Neuronal stem cell (in vitro differentiated cells): ENCODE data around the gene PDE4B.

Source experiments
- DNase-seq: peaks from one replicate; pipeline ENCODE4 v3.0.0-alpha.2; 2013; ENCODE audit warnings: low spot score
- H2AFZ ChIP-seq: one replicate; pipeline ENCODE4 v1.6.1; 2013; ENCODE audit warnings: mild to moderate bottlenecking, low read length, inconsistent platforms
- H2AK5ac ChIP-seq: 2 replicates; pipeline ENCODE4 v1.6.1; 2013; ENCODE audit warnings: low read depth, mild to moderate bottlenecking, inconsistent platforms, low read length, moderate library complexity, mixed read lengths
- H2BK120ac ChIP-seq: 2 replicates; pipeline ENCODE4 v1.6.1; 2013; ENCODE audit warnings: low read depth, mild to moderate bottlenecking, inconsistent platforms, low read length, moderate library complexity, mixed read lengths
- H2BK12ac ChIP-seq: one replicate; pipeline ENCODE4 v1.6.1; 2013; ENCODE audit warnings: low read length, inconsistent platforms
- H2BK15ac ChIP-seq: 2 replicates; pipeline ENCODE4 v1.6.1; 2013; ENCODE audit warnings: mild to moderate bottlenecking, low read length, inconsistent platforms, mixed read lengths
- H2BK5ac ChIP-seq: one replicate; pipeline ENCODE4 v1.6.1; 2013; ENCODE audit warnings: inconsistent platforms, mild to moderate bottlenecking, low read length, moderate library complexity
- H3K14ac ChIP-seq: one replicate; pipeline ENCODE4 v1.6.1; 2013; ENCODE audit warnings: low read length, inconsistent platforms
- H3K18ac ChIP-seq: 2 replicates; pipeline ENCODE4 v1.6.1; 2013; ENCODE audit warnings: low read length, inconsistent platforms
- H3K23ac ChIP-seq: 2 replicates; pipeline ENCODE4 v1.6.1; 2013; ENCODE audit warnings: low read depth, mild to moderate bottlenecking, mixed read lengths, low read length, inconsistent platforms; ENCODE audit not compliant: poor library complexity
- H3K27ac ChIP-seq: replicated peaks from 3 replicates; pipeline ENCODE4 v1.5.1; 2013; ENCODE audit warnings: low read length, inconsistent platforms
- H3K27me3 ChIP-seq, 3 experiments: 2 replicates each; pipeline ENCODE4 v1.6.1; 2013; ENCODE audit warnings: low read length in 3 of 3, mild to moderate bottlenecking in 2 of 3, inconsistent platforms in 1 of 3, low read depth in 1 of 3, mixed read lengths in 1 of 3, moderate library complexity in 1 of 3; ENCODE audit not compliant: control insufficient read depth in 3 of 3, insufficient read depth in 3 of 3
- H3K36me3 ChIP-seq, 2 donors: replicated peaks in 1 of 2; 2 replicates each; pipeline ENCODE4 v1.6.1; 2013; ENCODE audit warnings: low read length in 2 of 2; ENCODE audit not compliant: control insufficient read depth in 2 of 2, insufficient read depth in 2 of 2
- H3K4ac ChIP-seq: 2 replicates; pipeline ENCODE4 v1.6.1; 2013; ENCODE audit warnings: inconsistent platforms, mild to moderate bottlenecking, low read length, moderate library complexity
- H3K4me1 ChIP-seq, 2 donors: 1 replicate in 1 of 2; 2 replicates in 1 of 2; pipeline ENCODE4 v1.6.1; 2013; ENCODE audit warnings: low read length in 2 of 2, low read depth in 1 of 2; ENCODE audit not compliant: control insufficient read depth in 2 of 2, insufficient read depth in 1 of 2
- H3K4me2 ChIP-seq: one replicate; pipeline ENCODE4 v1.6.1; 2013; ENCODE audit warnings: mild to moderate bottlenecking, low read length, inconsistent platforms; ENCODE audit not compliant: insufficient read depth, poor library complexity, severe bottlenecking
- H3K4me3 ChIP-seq, 2 donors: 2 replicates each; pipeline ENCODE4 v1.5.1; 2013; ENCODE audit warnings: low read length in 2 of 2, mild to moderate bottlenecking in 2 of 2, inconsistent platforms in 1 of 2, moderate library complexity in 1 of 2
- H3K79me1 ChIP-seq: one replicate; pipeline ENCODE4 v1.6.1; 2013; ENCODE audit warnings: low read depth, mild to moderate bottlenecking, inconsistent platforms, low read length, moderate library complexity
- H3K9ac ChIP-seq: one replicate; pipeline ENCODE4 v1.6.1; 2013; ENCODE audit warnings: mild to moderate bottlenecking, low read depth, low read length, inconsistent platforms; ENCODE audit not compliant: poor library complexity
- H3K9me3 ChIP-seq, 2 donors: replicated peaks in 1 of 2; 2 replicates each; pipeline versions ENCODE3 to v1.6.1; 2013; ENCODE audit warnings: low read length in 2 of 2, mild to moderate bottlenecking in 2 of 2, inconsistent platforms in 1 of 2, low read depth in 1 of 2, mixed read lengths in 1 of 2, moderate library complexity in 1 of 2; ENCODE audit not compliant: control insufficient read depth in 2 of 2, insufficient read depth in 1 of 2
- H4K8ac ChIP-seq: one replicate; pipeline ENCODE4 v1.6.1; 2013; ENCODE audit warnings: low read depth, mild to moderate bottlenecking, inconsistent platforms, low read length, moderate library complexity
- H4K91ac ChIP-seq: one replicate; pipeline ENCODE4 v1.6.1; 2013; ENCODE audit warnings: low read length, low read depth, mild to moderate bottlenecking, inconsistent platforms; ENCODE audit not compliant: poor library complexity
- WGBS, 2 donors: extraction: QIAGEN DNeasy Blood & Tissue Kit; methylation state at CpG; one replicate each; pipeline ENCODE4 v1.1.7; 2013; ENCODE audit warnings: missing lambda C conversion rate in 2 of 2, mixed read lengths in 1 of 2; ENCODE audit not compliant: insufficient read length in 2 of 2, insufficient replicate concordance in 1 of 2; ENCODE audit errors: extremely low coverage in 2 of 2; 5-methylcytosine and 5-hydroxymethylcytosine counted together

The PDE4B gene

GRCh38 chr1:65844821-65845534, 52.3 kb downstream of the PDE4B start:
- no CpG with 5 or more reads among the region's 3 CpGs for WGBS, 2 donors
- DNase-seq: no peak

GRCh38 chr1:65845535-65846060, 52.9 kb downstream of the PDE4B start:
- no peak overlapping the region for H2AK5ac ChIP-seq
- H2BK5ac ChIP-seq: no peak overlapping the region
- H3K27me3 ChIP-seq: no peaks in the 10 kb centered on the region
- H3K4ac ChIP-seq: no peak overlapping the region
- WGBS, 2 donors: no CpG with 5 or more reads among the region's 7 CpGs
- no peaks in the 10 kb centered on the region for H3K36me3 ChIP-seq
- no peak overlapping the region for H3K23ac ChIP-seq
- H2BK120ac ChIP-seq: no peak overlapping the region
- no peak overlapping the region for H4K91ac ChIP-seq
- peaks cover 0 to 2% of the 10 kb centered on the region in 2 donors for H3K9me3 ChIP-seq
- no peak overlapping the region for H2BK12ac ChIP-seq
- no peak overlapping the region for H3K9ac ChIP-seq
- H3K14ac ChIP-seq: no peak overlapping the region
- H4K8ac ChIP-seq: no peak overlapping the region
- H3K18ac ChIP-seq: no peak overlapping the region
- no peak overlapping the region for H3K4me3 ChIP-seq
- no peaks in the 10 kb centered on the region for H3K79me1 ChIP-seq
- no peak for DNase-seq
- no peak overlapping the region for H2AFZ ChIP-seq
- no peak overlapping the region for H3K27ac ChIP-seq
- no peak overlapping the region for H3K4me2 ChIP-seq
- H2BK15ac ChIP-seq: no peak overlapping the region
- H3K4me1 ChIP-seq: no peaks in the 10 kb centered on the region

More at GRCh38 chr1:65844821-65845534, 52.3 kb downstream of the PDE4B start:
- Histone ChIP-seq H2BK12ac (no peak overlapping the region), H3K18ac (no peak overlapping the region), H3K4me3 (no peak overlapping the region), H3K79me1 (no peaks in the 10 kb centered on the region), H3K36me3 (no peaks in the 10 kb centered on the region), H4K8ac (no peak overlapping the region), H3K9me3 (peaks cover 0 to 2% of the 10 kb centered on the region in 2 donors), H2BK5ac (no peak overlapping the region), H3K23ac (no peak overlapping the region), H3K4me1 (no peaks in the 10 kb centered on the region), H2AFZ (no peak overlapping the region), H2BK15ac (no peak overlapping the region), H2AK5ac (no peak overlapping the region), H3K27me3 (no peaks in the 10 kb centered on the region), H3K9ac (no peak overlapping the region), H2BK120ac (no peak overlapping the region), H3K27ac (no peak overlapping the region), H3K4ac (no peak overlapping the region), H4K91ac (no peak overlapping the region), H3K4me2 (no peak overlapping the region), H3K14ac (no peak overlapping the region)

- H3K9me3 ChIP-seq: peaks cover 0 to 2% of the 10 kb centered on the region in 2 donors
- no peak overlapping the region for H2AFZ ChIP-seq
- no peak for DNase-seq
These were observed 54.2 kb downstream of the PDE4B start for GRCh38 chr1:65846866-65847265.

GRCh38 chr1:65850281-65850680, 57.6 kb downstream of the PDE4B start:
- Histone ChIP-seq H3K23ac (no peak overlapping the region), H3K79me1 (no peaks in the 10 kb centered on the region), H3K27ac (no peak overlapping the region), H3K4me2 (no peak overlapping the region), H2BK15ac (no peak overlapping the region), H3K4me3 (no peak overlapping the region), H3K4me1 (no peaks in the 10 kb centered on the region), H2BK120ac (no peak overlapping the region), H3K9ac (no peak overlapping the region), H2AFZ (no peak overlapping the region), H3K18ac (no peak overlapping the region), H3K9me3 (peaks cover 0 to 2% of the 10 kb centered on the region in 2 donors), H3K27me3 (no peaks in the 10 kb centered on the region), H2BK12ac (no peak overlapping the region), H3K14ac (no peak overlapping the region), H2BK5ac (no peak overlapping the region), H4K91ac (no peak overlapping the region), H3K36me3 (no peaks in the 10 kb centered on the region), H4K8ac (no peak overlapping the region), H2AK5ac (no peak overlapping the region), H3K4ac (no peak overlapping the region)
- WGBS, 2 donors: no CpG with 5 or more reads among the region's 2 CpGs
- no peak for DNase-seq

More at GRCh38 chr1:65846866-65847265, 54.2 kb downstream of the PDE4B start:
- H2BK12ac ChIP-seq: no peak overlapping the region
- H3K36me3 ChIP-seq: no peaks in the 10 kb centered on the region
- no peaks in the 10 kb centered on the region for H3K79me1 ChIP-seq
- no peak overlapping the region for H3K14ac ChIP-seq
- H3K18ac ChIP-seq: no peak overlapping the region
- H3K4me1 ChIP-seq: no peaks in the 10 kb centered on the region
- H2BK5ac ChIP-seq: no peak overlapping the region
- no peaks in the 10 kb centered on the region for H3K27me3 ChIP-seq
- H3K4ac ChIP-seq: no peak overlapping the region
- H2BK15ac ChIP-seq: no peak overlapping the region
- H3K4me2 ChIP-seq: no peak overlapping the region
- no peak overlapping the region for H2BK120ac ChIP-seq
- no peak overlapping the region for H3K23ac ChIP-seq
- no peak overlapping the region for H2AK5ac ChIP-seq
- H4K8ac ChIP-seq: no peak overlapping the region
- H3K9ac ChIP-seq: no peak overlapping the region
- H3K27ac ChIP-seq: no peak overlapping the region
- H4K91ac ChIP-seq: no peak overlapping the region
- H3K4me3 ChIP-seq: no peak overlapping the region
